Fibroblast of mammary gland (primary cell): ENCODE measurements around the gene NEURL2.

Experiments
- DNase-seq: peaks from one replicate; pipeline ENCODE4 v3.0.0-alpha.2; 2010; ENCODE audit warnings: low read depth
- H3K4me3 ChIP-seq: 2 replicates; pipeline ENCODE4 v1.5.1; 2011; ENCODE audit warnings: low read depth, mild to moderate bottlenecking, low read length, moderate library complexity; ENCODE audit not compliant: control insufficient read depth
- CTCF ChIP-seq: conservative IDR thresholded peaks from 2 replicates; pipeline ENCODE4 v1.5.1; 2011; ENCODE audit warnings: low read depth, low read length, inconsistent platforms; ENCODE audit not compliant: control insufficient read depth, insufficient read depth

NEURL2 gene

GRCh38 chr20:45925821-45926506 lies 35.0 kb upstream of the NEURL2 start:
- TF ChIP-seq CTCF, result no peak

GRCh38 chr20:45924391-45925261 lies 33.6 kb upstream of the NEURL2 start:
- peak; percentile 52 for DNase-seq
- H3K4me3 ChIP-seq, result no peak overlapping the region

More at GRCh38 chr20:45925821-45926506, 35.0 kb upstream of the NEURL2 start:
- no peak overlapping the region for H3K4me3 ChIP-seq
- no peak for DNase-seq

GRCh38 chr20:45921337-45922189 lies 30.6 kb upstream of the NEURL2 start:
- TF ChIP-seq CTCF, result no peak
- DNase-seq, result no peak
- H3K4me3 ChIP-seq, result no peak overlapping the region

More at GRCh38 chr20:45924391-45925261, 33.6 kb upstream of the NEURL2 start:
- no peak for TF ChIP-seq CTCF

GRCh38 chr20:45920462-45921336 lies 29.7 kb upstream of the NEURL2 start:
- H3K4me3 ChIP-seq, result no peak overlapping the region
- no peak for TF ChIP-seq CTCF
- DNase-seq, result peak; percentile 41

GRCh38 chr20:45919542-45920399 lies 28.8 kb upstream of the NEURL2 start:
- no peak for TF ChIP-seq CTCF
- peak; percentile 92 for DNase-seq
- H3K4me3 ChIP-seq, result no peak overlapping the region
